Activated T-cell treated with anti-CD3 and anti-CD28 coated beads, Interleukin-2, amount 50 U/mL, for 24 hours (primary cell): Measurements from ENCODE around the gene CCDC74B.
"Not testable (repeated sequence)": the region's sequence is repeated elsewhere in the genome, so short reads cannot be mapped to it uniquely, and the experiment has no call there.

ENCODE experiments used
- DNase-seq: peaks from one replicate; pipeline ENCODE4 v3.0.0-alpha.2; 2020
- H3K27ac Mint-ChIP-seq: 2 replicates; pipeline ENCODE4 v1.8.0; 2020; ENCODE audit warnings: mild to moderate bottlenecking, mixed read lengths
- H3K27me3 Mint-ChIP-seq: 2 replicates; pipeline ENCODE4 v1.8.0; 2020; ENCODE audit warnings: mixed read lengths
- H3K36me3 Mint-ChIP-seq: 2 replicates; pipeline ENCODE4 v1.8.0; 2020; ENCODE audit warnings: low read depth, mixed read lengths
- H3K4me1 Mint-ChIP-seq: 2 replicates; pipeline ENCODE4 v1.8.0; 2020; ENCODE audit warnings: low read depth, mixed read lengths
- H3K4me3 Mint-ChIP-seq: 2 replicates; pipeline ENCODE4 v1.8.0; 2020; ENCODE audit warnings: mild to moderate bottlenecking, moderate library complexity, mixed read lengths
- H3K9me3 Mint-ChIP-seq: 2 replicates; pipeline ENCODE4 v1.8.0; 2020; ENCODE audit warnings: mixed read lengths

CCDC74B gene

GRCh38 chr2:130145006-130145414 is at the start of gene CCDC74B:
TSS of gene CCDC74B (minus strand) at chr2:130145112. CDS start at chr2:130144996, 116 bp downstream.
- peaks cover 12% of the 10 kb centered on the region for H3K4me1 Mint-ChIP-seq
- not testable (repeated sequence) for H3K9me3 Mint-ChIP-seq, H3K36me3 Mint-ChIP-seq
- peak; percentile 69 for DNase-seq
- peak within 1 kb of the TSS; percentile 14 for H3K27ac Mint-ChIP-seq
- peaks cover 18% of the 10 kb centered on the region for H3K27me3 Mint-ChIP-seq
- H3K4me3 Mint-ChIP-seq = peak within 1 kb of the TSS; percentile 74

DNA sequence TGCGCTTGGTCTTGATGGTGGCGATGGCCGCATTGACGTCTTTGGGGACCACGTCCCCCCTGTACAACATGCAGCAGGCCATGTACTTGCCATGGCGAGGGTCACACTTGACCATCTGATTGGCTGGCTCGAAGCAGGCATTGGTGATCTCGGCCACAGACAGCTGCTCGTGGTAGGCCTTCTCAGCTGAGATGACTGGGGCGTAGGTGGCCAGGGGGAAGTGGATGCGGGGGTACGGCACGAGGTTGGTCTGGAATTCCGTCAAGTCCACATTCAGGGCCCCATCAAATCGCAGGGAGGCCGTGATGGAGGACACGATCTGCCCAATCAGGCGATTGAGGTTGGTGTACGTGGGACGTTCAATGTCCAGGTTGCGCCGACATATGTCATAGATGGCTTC is 48.9 kb upstream of the CCDC74B start:
- H3K27ac Mint-ChIP-seq, H3K4me3 Mint-ChIP-seq, H3K27me3 Mint-ChIP-seq, H3K9me3 Mint-ChIP-seq, DNase-seq, H3K4me1 Mint-ChIP-seq: not testable (repeated sequence)
- peaks cover 18% of the 10 kb centered on the region for H3K36me3 Mint-ChIP-seq

DNA sequence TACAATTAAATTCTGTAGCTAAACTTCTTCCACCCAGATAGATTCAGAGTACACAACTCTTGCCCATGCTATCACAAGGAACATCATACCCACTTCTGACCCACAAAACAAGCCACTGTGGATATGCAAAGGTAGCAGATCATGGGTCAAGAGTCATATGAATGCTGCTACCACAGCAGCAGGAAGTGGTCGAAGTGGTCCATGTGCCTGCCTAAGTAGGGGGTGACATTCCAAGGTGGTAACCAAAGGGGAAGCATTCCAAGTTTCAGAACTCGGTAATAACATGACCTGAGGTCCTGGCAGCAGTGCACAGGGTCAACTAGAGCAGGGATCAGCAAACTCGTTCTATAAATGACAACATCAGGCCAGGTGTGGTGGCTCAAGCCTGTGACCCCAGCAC is 47.5 kb upstream of the CCDC74B start:
- not testable (repeated sequence) for H3K27me3 Mint-ChIP-seq, H3K9me3 Mint-ChIP-seq, H3K4me3 Mint-ChIP-seq, H3K4me1 Mint-ChIP-seq, DNase-seq
- Mint-ChIP-seq H3K36me3 (peaks cover 31% of the 10 kb centered on the region), H3K27ac (peak overlapping the region; percentile 17)

DNA sequence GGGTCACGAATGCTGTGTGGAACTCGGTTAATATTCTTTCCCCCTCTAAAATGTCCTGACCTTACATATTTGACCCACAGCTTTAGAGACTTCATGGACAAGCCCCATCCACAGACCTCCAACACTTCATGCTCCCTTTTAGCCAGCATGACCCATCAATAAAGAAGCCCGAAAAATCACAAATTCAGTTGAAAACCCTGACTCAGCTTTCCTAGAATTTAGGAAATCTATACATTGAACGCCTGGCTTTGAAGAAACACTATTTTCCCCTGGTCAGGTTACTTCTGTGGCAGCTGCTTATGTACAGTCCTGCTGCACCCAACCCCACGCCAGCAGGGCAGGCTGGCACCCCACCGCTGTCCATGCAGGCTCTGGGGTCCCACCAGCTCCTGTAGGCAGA is 46.4 kb upstream of the CCDC74B start:
- peak overlapping the region; percentile 76 for H3K27ac Mint-ChIP-seq
- H3K4me3 Mint-ChIP-seq, H3K9me3 Mint-ChIP-seq, DNase-seq, H3K27me3 Mint-ChIP-seq, H3K4me1 Mint-ChIP-seq: not testable (repeated sequence)
- H3K36me3 Mint-ChIP-seq = peaks cover 38% of the 10 kb centered on the region

- Mint-ChIP-seq H3K4me3 (no peak overlapping the region), H3K27me3 (no peaks in the 10 kb centered on the region), H3K4me1 (peaks cover 3% of the 10 kb centered on the region), H3K27ac (no peak overlapping the region), H3K9me3 (no peaks in the 10 kb centered on the region), H3K36me3 (peaks cover 46% of the 10 kb centered on the region)
- DNase-seq = no peak
These were observed 45.3 kb upstream of the CCDC74B start for GRCh38 chr2:130190237-130190636.

GRCh38 chr2:130188958-130189357 is 44.0 kb upstream of the CCDC74B start:
- H3K27ac Mint-ChIP-seq = peak overlapping the region; percentile 72
- H3K4me1 Mint-ChIP-seq, DNase-seq, H3K9me3 Mint-ChIP-seq, H3K27me3 Mint-ChIP-seq, H3K4me3 Mint-ChIP-seq: not testable (repeated sequence)
- peaks cover 56% of the 10 kb centered on the region for H3K36me3 Mint-ChIP-seq

- H3K9me3 Mint-ChIP-seq, DNase-seq, H3K27me3 Mint-ChIP-seq, H3K4me3 Mint-ChIP-seq: not testable (repeated sequence)
- peak overlapping the region; percentile 72 for H3K27ac Mint-ChIP-seq
- peaks cover 64% of the 10 kb centered on the region for H3K36me3 Mint-ChIP-seq
- peaks cover 16% of the 10 kb centered on the region for H3K4me1 Mint-ChIP-seq
These were observed 43.2 kb upstream of the CCDC74B start for GRCh38 chr2:130187859-130188792.

- peaks cover 16% of the 10 kb centered on the region for H3K4me1 Mint-ChIP-seq
- H3K36me3 Mint-ChIP-seq = peaks cover 68% of the 10 kb centered on the region
- H3K4me3 Mint-ChIP-seq = no peak overlapping the region
- peak overlapping the region; percentile 72 for H3K27ac Mint-ChIP-seq
- H3K27me3 Mint-ChIP-seq = no peaks in the 10 kb centered on the region
- DNase-seq = no peak
- H3K9me3 Mint-ChIP-seq = no peaks in the 10 kb centered on the region
These were observed 42.4 kb upstream of the CCDC74B start for GRCh38 chr2:130187268-130187667.

- Mint-ChIP-seq H3K27ac (peak overlapping the region; percentile 69), H3K4me1 (peaks cover 16% of the 10 kb centered on the region), H3K27me3 (no peaks in the 10 kb centered on the region), H3K36me3 (peaks cover 64% of the 10 kb centered on the region), H3K9me3 (no peaks in the 10 kb centered on the region), H3K4me3 (no peak overlapping the region)
- no peak for DNase-seq
These were observed 41.5 kb upstream of the CCDC74B start for GRCh38 chr2:130186391-130186790.

DNA sequence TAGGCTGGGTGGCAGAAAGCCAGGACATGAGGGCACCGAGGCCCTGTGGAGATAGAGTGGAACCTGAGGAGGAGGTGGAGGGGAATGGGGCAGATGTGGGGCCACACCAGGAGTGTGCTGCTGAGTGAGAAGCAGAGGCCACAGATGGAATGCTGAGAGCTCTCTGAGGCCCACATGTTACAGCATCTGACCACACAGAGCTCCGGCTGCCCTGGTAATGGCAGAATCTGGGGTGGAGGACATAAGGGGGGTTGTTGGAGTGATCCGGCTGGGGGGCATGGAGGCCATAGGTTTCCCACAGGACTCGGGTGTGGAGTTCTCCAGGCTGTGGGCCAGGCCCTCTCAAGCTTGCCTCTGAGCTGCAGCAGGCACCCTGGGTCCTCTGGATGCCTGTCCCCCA is 41.0 kb upstream of the CCDC74B start:
- peaks cover 17% of the 10 kb centered on the region for H3K4me1 Mint-ChIP-seq
- no peaks in the 10 kb centered on the region for H3K9me3 Mint-ChIP-seq
- peaks cover 62% of the 10 kb centered on the region for H3K36me3 Mint-ChIP-seq
- H3K27me3 Mint-ChIP-seq = no peaks in the 10 kb centered on the region
- no peak for DNase-seq
- H3K4me3 Mint-ChIP-seq = no peak overlapping the region
- H3K27ac Mint-ChIP-seq = peak overlapping the region; percentile 69

GRCh38 chr2:130185436-130185835 is 40.5 kb upstream of the CCDC74B start:
- H3K27ac Mint-ChIP-seq = peak overlapping the region; percentile 69

DNA sequence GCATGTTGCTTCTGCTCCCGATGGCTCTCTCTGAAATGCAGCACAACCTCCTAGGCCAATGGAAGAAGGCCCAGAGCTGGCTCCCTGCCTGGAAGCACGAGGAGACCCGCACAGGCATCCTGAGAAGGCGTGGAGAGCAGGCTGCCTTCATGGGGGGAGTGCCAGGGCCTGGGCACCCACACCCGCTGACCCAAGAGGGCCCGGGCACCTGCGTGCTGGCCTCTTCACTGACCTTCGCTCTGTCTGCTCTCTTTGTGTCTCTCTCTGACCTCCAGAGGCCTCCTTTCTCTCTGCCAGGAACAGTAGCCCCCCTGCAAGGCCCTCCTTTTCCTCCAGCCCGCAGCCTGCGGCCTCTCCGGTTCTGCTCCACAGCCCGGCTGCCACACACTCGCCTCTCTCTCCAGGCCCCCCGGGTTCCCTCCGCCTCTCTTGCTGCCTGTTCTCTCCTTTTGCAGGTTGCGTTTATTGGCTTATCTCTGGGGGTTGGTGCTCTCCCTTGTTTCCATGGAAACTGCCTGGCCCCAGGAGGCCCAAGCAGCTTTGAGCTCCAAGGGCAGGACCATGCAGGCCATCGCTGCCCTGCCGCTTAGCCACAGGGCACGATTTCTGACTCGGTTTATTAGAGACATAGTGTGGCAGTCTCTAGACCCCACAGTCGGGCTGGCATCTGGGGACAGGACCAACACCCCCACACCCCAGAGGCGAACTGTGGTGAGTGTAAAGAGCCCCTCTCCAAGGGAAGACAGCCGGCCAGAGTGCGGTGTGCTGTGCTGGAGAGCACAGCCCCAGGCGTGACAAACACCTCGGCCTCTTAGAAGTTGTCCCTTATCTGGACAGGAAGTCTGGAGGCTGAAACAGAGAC is 38.8 kb upstream of the CCDC74B start:
- peak overlapping the region; percentile 84 for H3K4me3 Mint-ChIP-seq
- no peak for DNase-seq

More at GRCh38 chr2:130185436-130185835, 40.5 kb upstream of the CCDC74B start:
- DNase-seq = no peak
- Mint-ChIP-seq H3K36me3 (peaks cover 63% of the 10 kb centered on the region), H3K4me3 (no peak overlapping the region), H3K4me1 (peaks cover 20% of the 10 kb centered on the region), H3K9me3 (no peaks in the 10 kb centered on the region), H3K27me3 (no peaks in the 10 kb centered on the region)

DNA sequence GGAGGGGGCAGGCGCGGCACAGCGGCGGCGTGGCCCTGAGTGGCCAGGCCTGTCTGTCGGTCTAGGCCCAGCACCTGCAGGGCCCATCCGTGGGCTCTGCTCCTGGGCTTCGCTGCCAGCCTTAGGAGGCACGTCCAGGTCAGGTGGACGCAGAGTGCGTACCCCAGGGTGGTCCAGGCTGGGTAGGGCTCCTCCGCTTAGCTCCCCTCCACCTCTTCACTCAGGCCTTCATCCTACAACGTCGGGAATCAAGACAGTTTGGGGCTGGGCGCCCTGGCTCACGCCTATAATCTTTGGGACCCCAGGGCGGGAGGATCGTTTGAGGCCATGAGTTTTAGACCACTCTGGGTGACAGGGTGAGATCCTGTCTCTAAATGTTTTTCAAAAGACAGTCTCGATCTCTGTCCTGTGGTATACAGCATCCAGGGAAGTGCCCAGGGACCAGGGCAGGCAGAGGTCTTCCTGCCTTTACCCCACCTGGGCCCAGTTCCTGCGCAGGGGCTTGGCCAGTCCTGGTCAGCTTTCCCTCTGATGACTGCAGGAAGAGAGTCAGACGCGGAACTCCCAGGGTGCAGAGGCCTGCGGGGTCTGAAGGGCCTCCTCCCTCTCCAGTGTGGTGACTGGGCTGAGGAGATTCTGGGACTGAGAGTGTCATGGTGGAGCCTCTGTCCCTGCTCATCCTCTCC is 38.1 kb upstream of the CCDC74B start:
- Mint-ChIP-seq H3K36me3 (peaks cover 65% of the 10 kb centered on the region), H3K4me1 (peaks cover 28% of the 10 kb centered on the region), H3K4me3 (peak overlapping the region; percentile 84), H3K27ac (peak overlapping the region; percentile 89)
- not testable (repeated sequence) for H3K9me3 Mint-ChIP-seq, H3K27me3 Mint-ChIP-seq
- peak; percentile 56 for DNase-seq

More for the DNA sequence above, 38.8 kb upstream of the CCDC74B start:
- peaks cover 24% of the 10 kb centered on the region for H3K4me1 Mint-ChIP-seq
- no peaks in the 10 kb centered on the region for H3K9me3 Mint-ChIP-seq
- H3K27ac Mint-ChIP-seq = peak overlapping the region; percentile 89
- H3K36me3 Mint-ChIP-seq = peaks cover 67% of the 10 kb centered on the region
- no peaks in the 10 kb centered on the region for H3K27me3 Mint-ChIP-seq
